22Rv1 (cell line): Measurements from ENCODE around the gene KCNQ1OT1.

Experiments
- H3K27ac ChIP-seq: fragments of 450-650 bp; 2 replicates; pipeline ENCODE4 v1.5.1; 2017
- ZFX ChIP-seq: fragments of 450-650 bp; IDR thresholded peaks from 2 replicates; pipeline ENCODE4 v1.6.1; 2017; ENCODE audit warnings: antibody characterized with exemption, borderline replicate concordance
- TF ChIP-seq, protein P1 (sequence below): fragments of 450-650 bp; IDR thresholded peaks from 2 replicates; pipeline ENCODE4 v1.5.1; 2017; ENCODE audit warnings: mild to moderate bottlenecking

Gene KCNQ1OT1

DNA sequence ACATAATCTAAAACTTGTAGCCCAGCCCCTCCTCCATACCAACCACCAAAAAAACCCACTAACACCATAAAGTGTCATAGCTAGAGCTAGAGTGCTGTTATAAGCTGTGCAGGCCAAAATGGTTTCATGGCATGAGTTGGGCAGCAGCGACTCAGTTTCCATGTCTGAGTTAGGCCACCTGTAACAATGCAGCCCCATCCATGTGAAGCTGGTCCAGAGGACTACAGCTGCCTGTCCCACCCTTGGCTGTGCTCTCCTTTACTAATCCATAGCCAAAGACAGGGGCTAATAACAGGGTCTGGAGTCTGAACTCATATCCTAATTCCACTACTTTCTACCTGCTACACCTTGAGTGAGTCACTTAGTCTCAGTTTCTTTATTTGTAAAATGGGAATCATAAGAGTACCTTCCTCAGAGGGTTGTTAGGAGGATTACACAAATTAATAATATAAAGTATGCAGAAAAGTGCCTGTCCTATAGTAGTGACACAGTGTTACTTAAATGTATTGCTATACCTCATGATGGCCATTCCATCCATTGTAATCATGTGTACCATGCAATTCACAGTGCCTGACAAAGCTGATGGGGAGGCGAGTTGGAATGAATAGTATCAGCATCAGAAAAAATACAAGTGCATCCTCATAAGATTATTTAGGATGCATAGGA lies 20.6 kb downstream of the KCNQ1OT1 start:
- TF ChIP-seq ZFX, result no peak
- TF ChIP-seq, protein P1, sequence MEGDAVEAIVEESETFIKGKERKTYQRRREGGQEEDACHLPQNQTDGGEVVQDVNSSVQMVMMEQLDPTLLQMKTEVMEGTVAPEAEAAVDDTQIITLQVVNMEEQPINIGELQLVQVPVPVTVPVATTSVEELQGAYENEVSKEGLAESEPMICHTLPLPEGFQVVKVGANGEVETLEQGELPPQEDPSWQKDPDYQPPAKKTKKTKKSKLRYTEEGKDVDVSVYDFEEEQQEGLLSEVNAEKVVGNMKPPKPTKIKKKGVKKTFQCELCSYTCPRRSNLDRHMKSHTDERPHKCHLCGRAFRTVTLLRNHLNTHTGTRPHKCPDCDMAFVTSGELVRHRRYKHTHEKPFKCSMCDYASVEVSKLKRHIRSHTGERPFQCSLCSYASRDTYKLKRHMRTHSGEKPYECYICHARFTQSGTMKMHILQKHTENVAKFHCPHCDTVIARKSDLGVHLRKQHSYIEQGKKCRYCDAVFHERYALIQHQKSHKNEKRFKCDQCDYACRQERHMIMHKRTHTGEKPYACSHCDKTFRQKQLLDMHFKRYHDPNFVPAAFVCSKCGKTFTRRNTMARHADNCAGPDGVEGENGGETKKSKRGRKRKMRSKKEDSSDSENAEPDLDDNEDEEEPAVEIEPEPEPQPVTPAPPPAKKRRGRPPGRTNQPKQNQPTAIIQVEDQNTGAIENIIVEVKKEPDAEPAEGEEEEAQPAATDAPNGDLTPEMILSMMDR, result no peak
- H3K27ac ChIP-seq, result no peak overlapping the region

DNA sequence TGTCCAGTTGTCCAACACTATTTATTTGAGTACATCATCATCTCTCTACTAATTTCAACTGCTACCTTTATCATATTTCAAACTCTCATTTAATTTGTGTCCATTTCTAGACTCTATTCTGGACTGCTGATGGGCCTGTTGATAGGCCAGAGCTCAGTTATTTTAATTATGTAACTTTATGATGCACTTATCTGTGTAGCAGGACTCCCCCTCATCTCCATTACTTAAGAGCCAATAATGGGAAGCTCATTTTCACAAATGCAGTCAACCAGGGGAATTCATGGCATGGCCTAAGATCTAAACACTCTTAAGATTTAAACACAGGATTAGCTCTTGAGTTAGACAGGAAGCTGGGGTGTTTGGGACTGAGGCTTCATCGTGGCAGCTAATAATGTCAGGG lies 21.4 kb downstream of the KCNQ1OT1 start:
- H3K27ac ChIP-seq, result no peak overlapping the region
- TF ChIP-seq, protein P1, result no peak
- TF ChIP-seq ZFX, result no peak

DNA sequence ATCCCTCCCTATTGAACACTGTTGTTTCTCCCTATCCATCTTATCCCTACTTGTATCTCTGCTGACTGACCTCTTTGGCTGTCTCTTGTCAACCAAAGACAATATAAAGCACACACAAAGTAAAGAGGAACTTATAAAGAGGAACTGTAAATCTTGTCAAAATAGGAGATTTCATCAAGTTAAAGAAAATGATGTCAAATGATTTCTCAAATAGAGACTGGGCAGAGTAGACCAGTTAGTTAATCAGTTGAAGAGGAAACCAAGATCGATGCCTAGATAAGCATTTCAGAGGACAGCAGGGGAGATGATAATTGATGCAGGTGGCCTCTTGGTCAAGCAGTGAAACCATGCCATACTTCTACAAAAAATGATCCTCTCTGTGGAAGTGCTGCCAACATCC lies 22.7 kb downstream of the KCNQ1OT1 start:
- no peak overlapping the region for H3K27ac ChIP-seq
- no peak for TF ChIP-seq ZFX
- TF ChIP-seq, protein P1, result no peak

DNA sequence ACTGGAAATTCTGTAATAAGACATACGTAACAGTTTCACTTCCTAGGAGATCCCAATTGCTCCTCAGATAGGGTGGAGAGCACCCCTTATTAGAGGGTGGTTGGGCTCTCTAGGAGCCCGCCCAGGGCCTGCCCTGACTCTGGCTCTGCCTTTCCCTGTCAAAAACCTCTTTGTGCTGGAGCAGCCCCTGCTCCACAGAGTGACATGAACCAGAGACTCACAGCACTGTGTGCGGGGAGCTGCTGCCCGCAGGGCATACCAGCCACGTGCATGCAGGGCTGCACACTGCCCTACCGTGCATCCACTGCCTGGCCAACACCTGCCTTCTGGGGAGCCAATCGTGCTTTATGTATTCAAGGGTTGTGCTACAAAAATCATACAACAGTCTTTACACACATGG lies 24.3 kb downstream of the KCNQ1OT1 start:
- no peak overlapping the region for H3K27ac ChIP-seq
- TF ChIP-seq, protein P1, result no peak
- no peak for TF ChIP-seq ZFX

DNA sequence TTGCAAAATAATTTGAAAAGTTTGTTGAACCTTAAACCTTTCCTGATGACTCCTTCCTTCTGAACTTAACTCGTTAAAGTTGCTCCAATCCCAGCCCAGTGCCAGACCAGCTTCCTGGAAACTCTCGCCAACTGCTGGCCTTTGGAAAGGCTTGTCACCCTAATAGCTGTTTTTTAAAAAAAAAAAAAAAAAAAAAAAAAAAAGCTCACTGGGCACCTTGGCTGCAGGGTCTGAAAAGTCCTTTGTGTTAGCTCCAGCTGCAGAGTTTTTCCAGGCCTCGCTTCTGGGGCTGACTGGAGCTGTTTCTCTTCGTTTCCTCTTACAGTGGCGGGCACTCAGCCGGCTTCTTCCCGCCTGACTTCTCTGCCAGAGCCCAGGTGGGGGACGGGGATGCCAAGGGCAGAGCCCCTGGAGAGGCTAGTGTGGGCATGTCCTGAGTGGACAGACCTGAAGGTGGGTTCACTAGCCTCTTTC lies 25.1 kb downstream of the KCNQ1OT1 start:
- no peak overlapping the region for H3K27ac ChIP-seq
- TF ChIP-seq ZFX, result no peak
- TF ChIP-seq, protein P1, result no peak

DNA sequence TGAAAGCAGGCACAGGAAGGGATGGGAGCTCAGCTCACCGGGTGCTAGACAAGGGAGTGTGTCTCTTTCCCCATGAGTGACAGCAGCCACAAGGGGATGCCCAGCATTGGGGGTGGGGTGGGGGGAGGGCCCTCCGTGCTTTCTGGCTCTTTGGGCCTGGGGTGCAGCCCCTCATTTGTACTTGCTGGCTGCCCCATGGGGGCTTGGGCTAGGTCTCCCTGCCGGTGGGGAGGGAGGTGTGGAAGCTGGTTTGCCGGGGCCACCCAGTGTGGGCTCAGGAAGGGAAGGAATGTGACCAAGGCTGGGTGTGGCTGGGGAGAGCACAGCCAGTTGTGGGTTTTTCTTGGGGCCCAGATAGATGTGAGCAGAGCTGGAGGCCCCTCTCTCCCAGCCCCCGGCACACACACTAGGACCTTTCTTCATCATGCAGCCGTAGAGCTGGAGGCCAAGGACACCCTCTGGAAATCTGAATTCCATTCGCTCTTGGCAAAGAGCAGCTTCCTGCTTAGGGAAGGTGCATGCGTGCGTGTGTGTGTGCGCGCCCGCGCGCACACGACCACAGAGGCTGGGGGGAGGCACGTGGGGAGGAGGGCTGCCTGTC lies 25.8 kb downstream of the KCNQ1OT1 start:
- TF ChIP-seq, protein P1, result no peak
- no peak for TF ChIP-seq ZFX
- H3K27ac ChIP-seq, result no peak overlapping the region

DNA sequence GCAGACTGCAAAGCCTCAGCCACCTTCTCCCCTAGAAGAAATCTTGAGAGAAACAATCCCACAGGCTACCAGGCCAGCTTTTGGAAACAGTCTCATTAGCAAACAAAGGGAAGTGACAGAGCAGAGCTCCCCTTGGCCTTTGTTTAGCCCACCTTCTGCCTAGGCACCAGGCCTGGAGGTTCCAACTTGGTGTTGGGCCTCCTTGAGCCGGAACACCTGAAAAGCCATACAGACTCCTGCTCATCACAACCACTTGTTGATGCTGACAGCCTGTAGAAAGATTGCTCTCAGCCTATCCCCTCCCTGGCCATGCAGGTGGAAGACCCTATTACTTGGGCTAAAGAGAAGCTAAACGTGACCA lies 26.6 kb downstream of the KCNQ1OT1 start:
- H3K27ac ChIP-seq, result no peak overlapping the region
- TF ChIP-seq, protein P1, result no peak
- no peak for TF ChIP-seq ZFX
